Hepatocyte (in vitro differentiated cells): ENCODE results near the gene IYD. TPM values are rescaled to one million over a fixed set of nuclear protein-coding genes. Genes with fewer than 3 reads are reported as not detected.

Experiments used
- DNase-seq: peaks from one replicate; pipeline ENCODE4 v3.0.0-alpha.2; 2016; ENCODE audit warnings: low spot score
- H2AFZ ChIP-seq: fragments of 200-600 bp; sonication (generic); 2 replicates; pipeline ENCODE4 v1.6.0; 2016; ENCODE audit warnings: antibody characterized with exemption, mild to moderate bottlenecking
- H3K27ac ChIP-seq: fragments of 200-600 bp; sonication (generic); 2 replicates; pipeline ENCODE4 v1.5.1; 2016; ENCODE audit warnings: mild to moderate bottlenecking
- H3K27me3 ChIP-seq: fragments of 200-600 bp; sonication (generic); 2 replicates; pipeline ENCODE4 v1.6.1; 2016
- H3K36me3 ChIP-seq: fragments of 200-600 bp; sonication (generic); replicated peaks from 2 replicates; pipeline ENCODE4 v1.5.1; 2016; ENCODE audit warnings: low read depth; ENCODE audit not compliant: insufficient read depth
- H3K4me1 ChIP-seq: fragments of 200-600 bp; sonication (generic); 2 replicates; pipeline ENCODE4 v1.5.1; 2016; ENCODE audit warnings: mild to moderate bottlenecking, moderate library complexity; ENCODE audit not compliant: insufficient read depth
- H3K4me2 ChIP-seq: fragments of 200-600 bp; sonication (generic); 2 replicates; pipeline ENCODE4 v1.6.0; 2016
- H3K4me3 ChIP-seq: fragments of 200-600 bp; sonication (generic); 2 replicates; pipeline ENCODE4 v1.5.1; 2016; ENCODE audit warnings: mild to moderate bottlenecking
- H3K79me2 ChIP-seq: fragments of 200-600 bp; sonication (generic); 2 replicates; pipeline ENCODE4 v1.6.0; 2017; ENCODE audit warnings: mild to moderate bottlenecking
- H3K9me2 ChIP-seq: fragments of 200-600 bp; sonication (generic); replicated peaks from 2 replicates; pipeline ENCODE4 v1.6.0; 2017; ENCODE audit warnings: mild to moderate bottlenecking; ENCODE audit not compliant: insufficient read depth
- H3K9me3 ChIP-seq: fragments of 200-600 bp; sonication (generic); 2 replicates; pipeline ENCODE4 v1.5.1; 2016; ENCODE audit warnings: low read depth, mild to moderate bottlenecking
- H4K20me1 ChIP-seq: fragments of 200-600 bp; sonication (generic); 2 replicates; pipeline ENCODE4 v1.6.0; 2016; ENCODE audit warnings: mild to moderate bottlenecking; ENCODE audit not compliant: insufficient read depth, poor library complexity, severe bottlenecking
- CTCF ChIP-seq: fragments of 200-600 bp; sonication (generic); IDR thresholded peaks from 2 replicates; pipeline ENCODE4 v1.5.1; 2016; ENCODE audit warnings: antibody characterized with exemption, mild to moderate bottlenecking; ENCODE audit not compliant: poor library complexity
- EZH2 ChIP-seq: fragments of 200-600 bp; sonication (generic); IDR thresholded peaks from 2 replicates; pipeline ENCODE4 v1.6.1; 2016; ENCODE audit warnings: antibody characterized with exemption, mild to moderate bottlenecking, borderline replicate concordance
- EZH2phosphoT487 ChIP-seq: fragments of 200-600 bp; sonication (generic); IDR thresholded peaks from one replicate; pipeline ENCODE4 v1.6.1; 2018; ENCODE audit warnings: antibody characterized with exemption, mild to moderate bottlenecking, low read depth, moderate library complexity; ENCODE audit not compliant: unreplicated experiment, severe bottlenecking
- WGBS: methylation state at CpG from one replicate; pipeline ENCODE4 v1.1.6; 2016; ENCODE audit warnings: low lambda C conversion rate; ENCODE audit errors: missing lambda C conversion rate; 5-methylcytosine and 5-hydroxymethylcytosine counted together
- polyA plus RNA-seq: library from polyadenylated mRNA; unstranded; fragments of >200 nt; fragmentation: Nextera tagmentation; extraction: Ambion mirVana; gene quantifications from 2 replicates; pipeline ENCODE4 v1.2.1, GENCODE V29; 2016
- total RNA-seq: library from RNA; depleted of rRNA; stranded (reverse); fragments of >200 nt; gene quantifications from 2 replicates; pipeline ENCODE4 v1.2.3, GENCODE V29; 2014

IYD gene
- total and polyA plus RNA-seq, 2 experiments from 2014 or later = 3.1 to 8.5 TPM

DNA sequence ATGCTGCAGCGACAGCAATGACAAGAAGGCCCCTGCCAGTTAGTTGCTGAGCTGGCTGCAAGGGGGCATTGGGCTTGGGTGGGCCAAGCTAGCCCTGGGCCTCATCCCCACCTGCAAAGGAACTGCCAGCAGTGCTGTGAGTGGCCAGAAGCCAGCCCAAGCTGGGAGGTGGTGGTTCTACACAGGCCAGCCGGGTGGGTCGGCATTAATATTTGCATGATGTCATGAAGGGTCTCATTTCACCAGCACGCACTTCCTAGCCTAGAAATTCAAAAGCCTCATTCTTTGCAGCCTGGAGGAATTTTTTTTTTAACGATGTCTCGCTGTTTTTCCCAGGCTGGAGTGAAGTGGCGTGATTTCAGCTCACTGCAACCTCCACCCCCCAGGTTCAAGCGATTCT is 62.0 kb downstream of the IYD start:
- H3K4me1 ChIP-seq = no peaks in the 10 kb centered on the region
- H3K36me3 ChIP-seq = no peaks in the 10 kb centered on the region
- no peak for TF ChIP-seq EZH2
- TF ChIP-seq CTCF = no peak
- TF ChIP-seq EZH2phosphoT487 = no peak
- H3K9me2 ChIP-seq = no peaks in the 10 kb centered on the region
- H3K4me2 ChIP-seq = no peak overlapping the region
- H3K27me3 ChIP-seq = no peaks in the 10 kb centered on the region
- H3K79me2 ChIP-seq = no peaks in the 10 kb centered on the region
- H3K9me3 ChIP-seq = no peaks in the 10 kb centered on the region
- H4K20me1 ChIP-seq = no peaks in the 10 kb centered on the region
- 79% methylated on average over 8 of the region's 8 CpGs for WGBS
- H3K4me3 ChIP-seq = no peak overlapping the region
- no peak overlapping the region for H2AFZ ChIP-seq
- no peak overlapping the region for H3K27ac ChIP-seq
- DNase-seq = no peak

DNA sequence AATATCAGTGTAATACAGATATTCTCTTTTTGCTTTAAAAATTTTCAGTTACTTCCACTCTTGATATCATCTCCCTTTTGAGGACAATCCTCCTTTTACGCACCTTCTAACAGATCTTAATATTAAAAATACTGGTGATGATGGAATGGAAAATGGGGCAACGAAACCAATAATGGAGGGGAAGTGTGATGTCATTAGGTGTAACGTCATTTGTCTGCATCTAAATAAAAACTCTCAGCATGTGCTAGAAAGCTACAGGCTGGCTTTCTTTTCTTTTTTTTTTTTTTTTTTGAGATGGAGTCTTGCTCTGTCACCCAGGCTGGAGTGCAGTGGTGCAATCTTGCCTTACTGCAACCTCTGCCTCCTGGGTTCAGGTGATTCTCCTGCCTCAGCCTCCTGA is 66.5 kb downstream of the IYD start:
- no peaks in the 10 kb centered on the region for H3K27me3 ChIP-seq
- no peak for TF ChIP-seq EZH2
- no peak for TF ChIP-seq CTCF
- no peak for TF ChIP-seq EZH2phosphoT487
- WGBS = 79% methylated on average over 3 of the region's 3 CpGs
- no peaks in the 10 kb centered on the region for H4K20me1 ChIP-seq
- no peaks in the 10 kb centered on the region for H3K4me1 ChIP-seq
- DNase-seq = no peak
- no peak overlapping the region for H3K4me3 ChIP-seq
- no peak overlapping the region for H2AFZ ChIP-seq
- H3K9me2 ChIP-seq = no peaks in the 10 kb centered on the region
- no peaks in the 10 kb centered on the region for H3K79me2 ChIP-seq
- no peaks in the 10 kb centered on the region for H3K9me3 ChIP-seq
- H3K36me3 ChIP-seq = no peaks in the 10 kb centered on the region
- H3K4me2 ChIP-seq = no peak overlapping the region
- H3K27ac ChIP-seq = no peak overlapping the region

GRCh38 chr6:150435832-150436231 is 67.0 kb downstream of the IYD start:
- H3K27ac ChIP-seq = no peak overlapping the region
- H3K9me3 ChIP-seq = no peaks in the 10 kb centered on the region
- no peak overlapping the region for H3K4me3 ChIP-seq
- no peaks in the 10 kb centered on the region for H3K36me3 ChIP-seq
- no peak overlapping the region for H3K4me2 ChIP-seq
- DNase-seq = no peak
- no peaks in the 10 kb centered on the region for H3K4me1 ChIP-seq
- no peaks in the 10 kb centered on the region for H3K27me3 ChIP-seq
- TF ChIP-seq CTCF = no peak
- H3K79me2 ChIP-seq = no peaks in the 10 kb centered on the region
- 94% methylated on average over 10 of the region's 10 CpGs for WGBS
- no peaks in the 10 kb centered on the region for H3K9me2 ChIP-seq
- H4K20me1 ChIP-seq = no peaks in the 10 kb centered on the region
- H2AFZ ChIP-seq = no peak overlapping the region

- Histone ChIP-seq H3K4me3 (no peak overlapping the region), H3K4me2 (no peak overlapping the region), H3K27me3 (no peaks in the 10 kb centered on the region), H3K4me1 (no peaks in the 10 kb centered on the region), H3K9me2 (no peaks in the 10 kb centered on the region), H4K20me1 (no peaks in the 10 kb centered on the region), H3K27ac (no peak overlapping the region), H2AFZ (no peak overlapping the region), H3K9me3 (no peaks in the 10 kb centered on the region), H3K79me2 (no peaks in the 10 kb centered on the region), H3K36me3 (no peaks in the 10 kb centered on the region)
- WGBS = 88% methylated on average over 7 of the region's 8 CpGs
- DNase-seq = no peak
- TF ChIP-seq EZH2 (no peak), CTCF (no peak), EZH2phosphoT487 (no peak)
Measured at GRCh38 chr6:150439373-150439772, 70.6 kb downstream of the IYD start.
